H9 (cell line): Measurements from ENCODE around the gene C3orf22. TPM values are rescaled to one million over a fixed set of nuclear protein-coding genes. Genes with fewer than 3 reads are reported as not detected.

ENCODE experiments used
- DNase-seq: peaks from one replicate; pipeline ENCODE4 v3.0.0-alpha.2; 2017
- H2AFZ ChIP-seq: one replicate; pipeline ENCODE4 v1.6.1; 2013; ENCODE audit warnings: mild to moderate bottlenecking, low read length, control low read depth, moderate library complexity
- H2AK5ac ChIP-seq: 2 replicates; pipeline ENCODE4 v1.6.1; 2013; ENCODE audit warnings: low read length, control low read depth, mixed read lengths; ENCODE audit not compliant: insufficient read length
- H2BK120ac ChIP-seq: one replicate; pipeline ENCODE4 v1.6.1; 2013; ENCODE audit warnings: low read depth, mild to moderate bottlenecking, low read length, control low read depth, inconsistent platforms; ENCODE audit not compliant: poor library complexity, severe bottlenecking
- H2BK12ac ChIP-seq: 2 replicates; pipeline ENCODE4 v1.6.1; 2013; ENCODE audit warnings: low read length, control low read depth, mixed read lengths, low read depth; ENCODE audit not compliant: insufficient read length
- H2BK15ac ChIP-seq: 2 replicates; pipeline ENCODE4 v1.6.1; 2013; ENCODE audit warnings: low read depth, low read length, control low read depth
- H2BK20ac ChIP-seq: one replicate; pipeline ENCODE4 v1.6.1; 2013; ENCODE audit warnings: low read depth, mild to moderate bottlenecking, low read length, control low read depth, inconsistent platforms; ENCODE audit not compliant: poor library complexity, severe bottlenecking
- H2BK5ac ChIP-seq: 2 replicates; pipeline ENCODE4 v1.6.1; 2013; ENCODE audit warnings: low read length, control low read depth, mixed read lengths; ENCODE audit not compliant: insufficient read length
- H3K14ac ChIP-seq: 2 replicates; pipeline ENCODE4 v1.6.1; 2013; ENCODE audit warnings: low read length, control low read depth; ENCODE audit not compliant: insufficient read depth
- H3K18ac ChIP-seq: 2 replicates; pipeline ENCODE4 v1.6.1; 2013; ENCODE audit warnings: low read depth, mild to moderate bottlenecking, mixed read lengths, low read length, control low read depth; ENCODE audit not compliant: insufficient read length
- H3K23ac ChIP-seq: 2 replicates; pipeline ENCODE4 v1.6.1; 2013; ENCODE audit warnings: low read length, control low read depth, mixed read lengths, low read depth; ENCODE audit not compliant: insufficient read length
- H3K23me2 ChIP-seq: 2 replicates; pipeline ENCODE4 v1.6.1; 2013; ENCODE audit warnings: low read depth, mild to moderate bottlenecking, mixed read lengths, low read length, control low read depth; ENCODE audit not compliant: insufficient read length, poor library complexity, severe bottlenecking
- H3K27ac ChIP-seq: 2 replicates; pipeline ENCODE4 v1.5.1; 2013; ENCODE audit warnings: low read length, control low read depth, mixed read lengths, low read depth; ENCODE audit not compliant: insufficient read length
- H3K27me3 ChIP-seq: 2 replicates; pipeline ENCODE4 v1.6.1; 2013; ENCODE audit warnings: low read length, control low read depth, inconsistent platforms; ENCODE audit not compliant: insufficient read depth
- H3K4ac ChIP-seq: 2 replicates; pipeline ENCODE4 v1.6.1; 2013; ENCODE audit warnings: low read depth, mild to moderate bottlenecking, control low read depth, inconsistent platforms, low read length, moderate library complexity
- H3K4me1 ChIP-seq: 2 replicates; pipeline ENCODE4 v1.6.1; 2013; ENCODE audit warnings: low read length, control low read depth, inconsistent platforms; ENCODE audit not compliant: insufficient read depth
- H3K4me2 ChIP-seq: 2 replicates; pipeline ENCODE4 v1.6.1; 2013; ENCODE audit warnings: low read length, control low read depth, mixed read lengths; ENCODE audit not compliant: insufficient read length, insufficient read depth
- H3K56ac ChIP-seq: 2 replicates; pipeline ENCODE4 v1.6.1; 2013; ENCODE audit warnings: low read depth, mild to moderate bottlenecking, mixed read lengths, low read length, control low read depth; ENCODE audit not compliant: insufficient read length
- H3K79me1 ChIP-seq: 2 replicates; pipeline ENCODE4 v1.6.1; 2013; ENCODE audit warnings: low read depth, mild to moderate bottlenecking, moderate library complexity, low read length, control low read depth, inconsistent platforms; ENCODE audit not compliant: insufficient read depth, poor library complexity, severe bottlenecking
- H3K79me2 ChIP-seq: 2 replicates; pipeline ENCODE4 v1.6.1; 2013; ENCODE audit warnings: low read length, control low read depth, inconsistent platforms; ENCODE audit not compliant: insufficient read depth
- H3K9ac ChIP-seq: 2 replicates; pipeline ENCODE4 v1.6.1; 2013; ENCODE audit warnings: low read length, control low read depth, mixed read lengths; ENCODE audit not compliant: insufficient read length; ENCODE audit errors: extremely low read depth
- H3K9me3 ChIP-seq: one replicate; pipeline ENCODE4 v1.6.1; 2013; ENCODE audit warnings: low read depth, low read length, inconsistent platforms; ENCODE audit not compliant: control insufficient read depth
- H3T11ph ChIP-seq: one replicate; pipeline ENCODE4 v1.6.1; 2013; ENCODE audit warnings: mild to moderate bottlenecking, low read length, control low read depth, inconsistent platforms
- H4K20me1 ChIP-seq: one replicate; pipeline ENCODE4 v1.6.1; 2013; ENCODE audit not compliant: control insufficient read depth, insufficient read length, insufficient read depth
- H4K5ac ChIP-seq: 2 replicates; pipeline ENCODE4 v1.6.1; 2013; ENCODE audit warnings: low read depth, mild to moderate bottlenecking, mixed read lengths, low read length, control low read depth; ENCODE audit not compliant: insufficient read length
- H4K8ac ChIP-seq: replicated peaks from 2 replicates; pipeline ENCODE4 v1.6.1; 2013; ENCODE audit warnings: low read length, control low read depth, mixed read lengths, low read depth; ENCODE audit not compliant: insufficient read length
- H4K91ac ChIP-seq: 2 replicates; pipeline ENCODE4 v1.6.1; 2013; ENCODE audit warnings: low read depth, mild to moderate bottlenecking, moderate library complexity, mixed read lengths, low read length, control low read depth; ENCODE audit not compliant: insufficient read length
- H3K27ac Mint-ChIP-seq, 3 experiments: 2 replicates in 2 of 3; 3 replicates in 1 of 3; pipeline ENCODE4 v1.8.0; 2020 to 2021; ENCODE audit warnings: mixed read lengths in 3 of 3, mild to moderate bottlenecking in 1 of 3, moderate library complexity in 1 of 3
- H3K27me3 Mint-ChIP-seq: 2 replicates; pipeline ENCODE4 v1.8.0; 2021; ENCODE audit warnings: low read depth, mild to moderate bottlenecking, moderate library complexity, mixed read lengths
- H3K36me3 Mint-ChIP-seq, 3 experiments: 2 replicates in 2 of 3; 3 replicates in 1 of 3; pipeline ENCODE4 v1.8.0; 2020 to 2021; ENCODE audit warnings: low read depth in 3 of 3, mixed read lengths in 3 of 3; ENCODE audit not compliant: insufficient read depth in 1 of 3
- H3K4me1 Mint-ChIP-seq, 2 experiments: 2 replicates each; pipeline ENCODE4 v1.8.0; 2020; ENCODE audit warnings: mixed read lengths in 2 of 2
- H3K4me3 Mint-ChIP-seq, 2 experiments: 2 replicates in 1 of 2; 3 replicates in 1 of 2; pipeline ENCODE4 v1.8.0; 2020 to 2021; ENCODE audit warnings: mild to moderate bottlenecking in 2 of 2, mixed read lengths in 2 of 2, moderate library complexity in 1 of 2
- H3K9me3 Mint-ChIP-seq, 2 experiments: 2 replicates in 1 of 2; 3 replicates in 1 of 2; pipeline ENCODE4 v1.8.0; 2020; ENCODE audit warnings: mild to moderate bottlenecking in 2 of 2, mixed read lengths in 2 of 2, moderate library complexity in 1 of 2
- WGBS: extraction: QIAGEN DNeasy Blood & Tissue Kit; methylation state at CpG from one replicate; pipeline ENCODE4 v1.1.7; 2013; ENCODE audit warnings: missing lambda C conversion rate, low lambda C conversion rate, mixed read lengths; ENCODE audit not compliant: insufficient read length; ENCODE audit errors: extremely low coverage; 5-methylcytosine and 5-hydroxymethylcytosine counted together
- total RNA-seq: library from RNA; stranded (reverse); gene quantifications from 2 replicates; pipeline ENCODE4 v1.2.1, GENCODE V29; 2021
- TF ChIP-seq, protein P1 (sequence below): fragments of 200-600 bp; sonication (generic); conservative IDR thresholded peaks from 3 replicates; pipeline ENCODE4 v1.8.0; 2021; ENCODE audit warnings: antibody characterized with exemption, mild to moderate bottlenecking

Gene C3orf22
- total RNA-seq, 1 experiment from 2014 or later: not detected

DNA sequence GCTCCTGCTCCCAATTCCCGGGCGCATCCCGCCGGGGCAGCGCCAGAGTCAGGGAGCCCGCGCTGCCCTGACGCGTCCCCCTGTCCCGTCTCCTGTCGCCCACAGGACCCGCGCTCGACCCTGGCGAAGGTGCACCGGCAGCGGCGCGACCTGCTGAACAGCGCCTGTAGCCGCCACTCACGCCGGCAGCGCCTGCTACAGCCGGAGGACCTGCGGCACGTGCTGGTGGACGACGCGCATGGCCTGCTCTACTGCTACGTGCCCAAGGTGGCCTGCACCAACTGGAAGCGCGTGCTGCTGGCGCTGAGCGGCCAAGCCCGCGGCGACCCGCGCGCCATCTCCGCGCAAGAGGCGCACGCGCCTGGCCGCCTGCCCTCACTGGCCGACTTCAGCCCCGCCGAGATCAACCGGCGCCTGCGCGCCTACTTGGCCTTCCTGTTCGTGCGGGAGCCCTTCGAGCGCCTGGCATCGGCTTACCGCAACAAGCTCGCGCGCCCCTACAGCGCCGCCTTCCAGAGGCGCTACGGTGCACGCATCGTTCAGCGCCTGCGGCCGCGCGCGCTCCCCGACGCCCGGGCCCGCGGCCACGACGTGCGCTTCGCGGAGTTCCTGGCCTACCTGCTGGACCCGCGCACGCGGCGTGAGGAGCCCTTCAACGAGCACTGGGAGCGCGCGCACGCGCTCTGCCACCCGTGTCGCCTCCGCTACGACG lies 16.9 kb downstream of the C3orf22 start:
- Histone ChIP-seq H2AK5ac (no peak overlapping the region), H3T11ph (no peak overlapping the region), H2AFZ (no peak overlapping the region), H2BK15ac (no peak overlapping the region), H4K5ac (no peak overlapping the region), H2BK12ac (no peak overlapping the region), H3K4me1 (no peaks in the 10 kb centered on the region), H4K91ac (no peak overlapping the region), H3K4me2 (no peak overlapping the region), H4K8ac (no peak overlapping the region), H3K79me1 (no peaks in the 10 kb centered on the region), H3K9ac (no peak overlapping the region), H2BK5ac (no peak overlapping the region), H3K4ac (no peak overlapping the region), H3K9me3 (no peaks in the 10 kb centered on the region), H2BK120ac (no peak overlapping the region), H3K79me2 (no peaks in the 10 kb centered on the region), H3K14ac (no peak overlapping the region), H3K56ac (no peak overlapping the region), H3K27me3 (no peaks in the 10 kb centered on the region), H3K23ac (no peak overlapping the region), H4K20me1 (peaks cover 3% of the 10 kb centered on the region), H3K23me2 (no peaks in the 10 kb centered on the region), H3K27ac (no peak overlapping the region), H3K18ac (no peak overlapping the region), H2BK20ac (no peak overlapping the region)
- TF ChIP-seq, protein P1, sequence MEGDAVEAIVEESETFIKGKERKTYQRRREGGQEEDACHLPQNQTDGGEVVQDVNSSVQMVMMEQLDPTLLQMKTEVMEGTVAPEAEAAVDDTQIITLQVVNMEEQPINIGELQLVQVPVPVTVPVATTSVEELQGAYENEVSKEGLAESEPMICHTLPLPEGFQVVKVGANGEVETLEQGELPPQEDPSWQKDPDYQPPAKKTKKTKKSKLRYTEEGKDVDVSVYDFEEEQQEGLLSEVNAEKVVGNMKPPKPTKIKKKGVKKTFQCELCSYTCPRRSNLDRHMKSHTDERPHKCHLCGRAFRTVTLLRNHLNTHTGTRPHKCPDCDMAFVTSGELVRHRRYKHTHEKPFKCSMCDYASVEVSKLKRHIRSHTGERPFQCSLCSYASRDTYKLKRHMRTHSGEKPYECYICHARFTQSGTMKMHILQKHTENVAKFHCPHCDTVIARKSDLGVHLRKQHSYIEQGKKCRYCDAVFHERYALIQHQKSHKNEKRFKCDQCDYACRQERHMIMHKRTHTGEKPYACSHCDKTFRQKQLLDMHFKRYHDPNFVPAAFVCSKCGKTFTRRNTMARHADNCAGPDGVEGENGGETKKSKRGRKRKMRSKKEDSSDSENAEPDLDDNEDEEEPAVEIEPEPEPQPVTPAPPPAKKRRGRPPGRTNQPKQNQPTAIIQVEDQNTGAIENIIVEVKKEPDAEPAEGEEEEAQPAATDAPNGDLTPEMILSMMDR: no peak
- peaks cover 2% of the 10 kb centered on the region; the same call in 1 of the 2 replicates for H3K27me3 Mint-ChIP-seq
- no CpG with 5 or more reads among the region's 101 CpGs for WGBS
- H3K36me3 Mint-ChIP-seq: peaks cover 0 to 3% (median 0%) of the 10 kb centered on the region in 3 experiments; a peak in 2 of 7 replicates
- peak; percentile 51 for DNase-seq
- no peak overlapping the region for H3K4me3 Mint-ChIP-seq
- H3K4me1 Mint-ChIP-seq: peaks cover 0 to 8% of the 10 kb centered on the region in 2 experiments; a peak in 2 of 4 replicates
- H3K27ac Mint-ChIP-seq: no peak overlapping the region
- no peaks in the 10 kb centered on the region for H3K9me3 Mint-ChIP-seq
